ENCODE measurements around the gene CEP126.
"Not testable (repeated sequence)": the region's sequence is repeated elsewhere in the genome, so short reads cannot be mapped to it uniquely, and the experiment has no call there.

Gene CEP126

DNA sequence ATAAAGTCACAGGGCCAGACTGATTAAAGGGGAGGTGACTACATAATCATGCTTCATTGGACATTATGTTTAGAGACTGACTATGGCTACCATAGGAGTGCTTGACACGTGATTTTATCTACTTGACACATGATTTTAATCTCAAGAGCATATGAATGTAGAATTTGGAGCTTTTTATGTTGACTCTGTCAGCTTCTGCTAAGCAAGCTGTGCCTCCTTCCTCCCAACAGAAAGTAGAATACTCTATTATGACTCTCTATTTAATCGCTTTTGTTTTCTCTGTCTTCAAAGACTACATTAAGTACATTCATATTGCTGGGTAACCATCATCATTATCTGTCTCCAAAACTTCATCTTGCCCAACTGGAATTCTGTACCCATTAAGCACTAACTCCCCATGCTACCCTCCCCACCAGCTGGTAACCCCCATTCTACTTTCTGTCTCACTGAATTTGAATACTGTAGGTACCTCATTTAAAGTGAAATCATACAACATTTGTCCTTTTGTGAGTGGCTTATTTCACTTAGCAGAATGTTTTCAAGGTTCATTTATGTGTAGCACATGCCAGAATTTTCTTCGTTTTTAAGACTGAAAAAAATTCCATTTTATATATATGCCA, 26.2 kb downstream of the CEP126 start:
- no peak for DNase-seq

DNA sequence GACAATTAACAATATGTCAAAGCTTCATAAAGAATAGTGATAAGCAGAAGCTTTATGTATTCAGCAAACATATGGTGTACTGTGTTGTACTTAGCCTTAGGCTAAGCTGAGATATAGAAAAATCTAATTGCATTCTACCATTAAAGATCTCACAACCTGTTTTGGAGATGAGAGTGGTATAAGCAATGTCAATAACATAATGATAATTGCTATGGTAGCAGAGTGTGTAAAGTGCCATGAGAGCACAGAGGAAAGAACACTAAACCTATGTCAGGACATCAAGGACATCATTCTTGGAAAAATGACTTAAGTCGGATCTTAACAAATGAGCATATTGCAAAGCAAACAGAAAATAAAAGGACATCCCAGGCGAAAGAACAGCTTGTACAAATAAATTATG, 30.1 kb downstream of the CEP126 start:
- DNase-seq = no peak

DNA sequence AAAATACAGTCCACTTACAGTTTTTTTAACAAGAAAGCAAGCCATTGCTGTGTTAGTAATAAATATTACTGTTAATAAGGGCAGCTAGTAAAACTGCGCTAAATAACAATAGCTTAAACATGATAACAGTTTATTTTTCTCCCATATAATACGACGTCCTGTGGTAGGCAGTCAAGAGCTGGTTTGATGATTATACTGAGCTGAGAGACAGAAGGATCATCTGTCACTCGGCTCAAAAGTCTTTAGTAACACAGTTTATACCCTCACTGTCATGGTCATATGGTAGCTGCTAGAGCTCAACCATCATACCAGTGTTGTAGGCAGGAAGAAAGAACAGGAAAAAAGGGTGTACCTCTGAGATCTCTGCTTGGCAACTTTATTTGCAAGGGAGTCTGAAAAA, 30.6 kb downstream of the CEP126 start:
- no peak for DNase-seq

DNA sequence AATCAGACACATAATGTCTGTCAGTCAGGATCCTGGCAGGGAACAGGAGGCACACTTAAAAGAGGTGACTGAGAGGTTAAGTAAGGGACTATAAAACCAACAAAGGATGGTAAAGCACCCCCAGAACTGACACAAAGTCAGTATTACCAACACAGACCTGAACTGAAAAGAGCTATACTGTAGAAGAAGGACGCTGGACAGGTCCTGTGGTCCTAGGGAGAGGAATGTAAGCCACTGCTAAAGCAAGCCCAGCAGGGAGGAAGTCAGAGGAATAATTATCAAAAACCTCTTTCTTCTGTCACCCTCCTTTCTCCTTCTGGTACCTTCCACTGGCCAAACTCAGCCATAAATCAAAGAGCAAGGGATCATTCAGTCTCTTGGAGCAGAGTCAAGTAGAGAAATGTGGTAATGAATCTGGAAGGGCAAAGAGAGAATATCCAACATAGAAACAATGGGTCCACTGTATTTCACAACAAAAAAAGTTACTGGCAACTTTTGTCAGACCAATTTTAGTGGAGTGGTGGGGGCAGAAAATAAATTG, 34.9 kb downstream of the CEP126 start:
- DNase-seq = no peak

DNA sequence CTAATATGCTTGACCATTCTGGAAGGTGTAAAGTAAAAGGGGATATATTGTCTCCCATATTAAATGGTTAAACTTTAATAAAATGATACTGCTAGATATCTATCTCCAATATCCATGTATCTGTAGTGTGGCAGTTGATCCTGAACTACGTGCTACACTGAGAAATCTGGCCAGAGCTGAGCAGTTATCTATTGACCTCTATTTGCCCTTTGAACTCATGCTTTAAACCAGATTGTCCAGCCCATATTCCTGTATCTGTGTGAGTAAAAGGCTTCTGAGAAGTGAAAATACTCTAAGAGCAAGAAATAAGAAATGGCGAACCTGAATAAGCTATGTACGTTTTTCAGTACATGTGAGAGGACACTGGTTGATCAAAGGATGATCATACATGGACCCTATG, 40.5 kb downstream of the CEP126 start:
- no peak for DNase-seq

DNA sequence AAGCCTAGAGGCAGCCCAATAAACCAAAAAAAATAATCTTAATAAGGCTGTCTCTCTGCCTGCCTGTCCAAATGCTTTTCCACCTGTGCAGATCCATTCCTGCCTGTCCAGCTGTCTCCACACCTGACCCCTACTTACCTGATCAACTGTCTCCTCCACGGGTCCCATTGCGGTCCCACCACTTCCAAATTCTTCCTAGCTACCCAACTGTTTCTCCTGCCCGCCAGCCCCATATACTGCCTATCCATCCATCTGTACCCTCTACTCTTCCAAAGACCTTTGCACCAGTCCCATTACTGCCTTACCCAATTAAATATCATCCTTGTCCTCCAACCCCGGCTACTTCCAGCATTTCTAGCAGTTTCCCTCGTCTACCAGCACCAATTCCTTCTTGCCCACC, 40.9 kb downstream of the CEP126 start:
- DNase-seq = no peak

DNA sequence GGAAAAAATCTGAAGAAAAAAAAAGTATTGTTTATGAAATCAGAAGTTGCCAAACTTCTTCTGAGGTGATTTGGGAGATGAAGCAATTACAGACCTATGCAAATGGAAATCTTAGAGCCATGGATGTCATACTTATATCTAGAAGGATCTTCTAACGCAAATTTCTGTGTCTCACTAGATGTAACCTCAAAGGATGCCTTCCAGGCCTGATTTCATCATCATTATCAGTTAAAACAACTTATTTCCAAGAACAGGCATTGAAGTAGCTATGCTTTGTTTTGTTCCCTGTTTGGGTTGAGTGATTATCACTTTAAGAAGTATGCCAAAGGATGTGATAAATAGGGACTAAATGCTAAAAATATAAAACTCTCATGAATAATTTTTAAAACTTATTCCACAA, 45.4 kb downstream of the CEP126 start:
- no peak for DNase-seq

DNA sequence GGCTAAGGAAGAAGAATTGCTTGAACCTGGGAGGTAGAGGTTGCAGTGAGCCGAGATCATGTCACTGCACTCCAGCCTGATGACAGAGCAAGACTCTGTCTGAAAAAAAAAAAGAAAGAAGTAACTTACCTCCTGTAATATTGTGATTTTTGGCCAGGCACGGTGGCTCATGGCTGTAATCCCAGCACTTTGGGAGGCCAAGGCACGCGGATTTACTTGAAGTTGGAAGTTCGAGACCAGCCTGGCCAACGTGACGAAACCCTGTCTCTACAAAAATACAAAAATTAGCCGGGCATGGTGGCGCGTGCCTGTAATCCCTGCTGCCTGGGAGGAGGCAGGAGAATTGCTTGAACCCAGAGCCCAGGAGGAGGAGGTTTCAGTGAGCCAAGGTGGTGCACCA, 49.4 kb downstream of the CEP126 start:
- not testable (repeated sequence) for DNase-seq

DNA sequence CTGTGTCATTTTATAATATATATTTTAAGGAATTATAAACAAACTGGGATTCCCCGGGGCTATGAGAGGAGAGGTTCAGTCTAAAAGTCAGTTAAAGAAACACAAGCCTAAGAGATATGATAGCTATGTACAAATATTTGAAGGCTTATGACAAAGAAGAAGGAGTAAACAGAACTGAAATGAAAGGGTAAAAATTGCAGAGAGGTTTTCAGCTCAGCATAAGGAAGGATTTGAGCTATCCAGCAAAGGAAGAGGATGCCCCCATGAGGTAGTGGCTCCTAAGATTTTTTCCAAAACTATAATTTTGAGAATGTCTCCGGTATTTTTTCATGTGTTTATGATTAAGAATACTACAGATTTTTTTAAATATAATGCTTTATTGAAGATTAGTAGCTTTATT, 59.4 kb downstream of the CEP126 start:
- no peak for DNase-seq

DNA sequence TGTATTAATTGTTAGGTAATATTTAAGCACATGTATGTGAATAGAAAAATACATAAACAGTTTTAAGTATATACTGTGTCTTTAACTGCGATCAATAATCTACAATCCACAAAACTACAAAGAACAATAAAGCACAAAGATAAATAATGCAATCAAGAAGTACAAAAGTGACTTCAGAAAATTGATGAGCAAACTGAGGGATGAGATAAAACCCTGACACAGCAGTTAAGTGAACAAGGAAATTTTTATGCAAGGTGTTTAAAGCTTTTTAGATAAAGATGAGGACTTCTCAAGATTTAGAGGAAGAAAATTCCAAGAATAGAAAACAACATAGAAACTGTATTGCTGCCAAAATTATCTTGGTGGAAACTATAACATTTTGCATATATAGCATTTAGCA, 60.0 kb downstream of the CEP126 start:
- no peak for DNase-seq

DNA sequence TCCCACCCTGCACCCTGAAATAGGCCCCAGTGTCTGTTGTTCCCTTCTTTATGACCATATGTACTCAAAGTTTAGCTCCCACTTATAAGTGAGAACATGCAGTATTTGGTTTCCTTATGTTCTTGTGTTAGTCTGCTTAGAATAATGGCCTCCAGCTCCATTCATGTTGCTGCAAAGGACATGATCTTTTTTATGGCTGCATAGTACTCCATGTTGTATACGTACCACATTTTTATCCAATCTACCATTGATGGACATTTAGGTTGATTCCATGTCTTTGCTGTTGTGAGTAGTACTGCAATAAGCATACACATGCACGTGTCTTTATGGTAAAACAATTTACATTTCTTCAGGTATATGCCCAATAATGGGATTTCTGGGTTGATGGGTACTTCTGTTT, 60.9 kb downstream of the CEP126 start:
- no peak for DNase-seq

DNA sequence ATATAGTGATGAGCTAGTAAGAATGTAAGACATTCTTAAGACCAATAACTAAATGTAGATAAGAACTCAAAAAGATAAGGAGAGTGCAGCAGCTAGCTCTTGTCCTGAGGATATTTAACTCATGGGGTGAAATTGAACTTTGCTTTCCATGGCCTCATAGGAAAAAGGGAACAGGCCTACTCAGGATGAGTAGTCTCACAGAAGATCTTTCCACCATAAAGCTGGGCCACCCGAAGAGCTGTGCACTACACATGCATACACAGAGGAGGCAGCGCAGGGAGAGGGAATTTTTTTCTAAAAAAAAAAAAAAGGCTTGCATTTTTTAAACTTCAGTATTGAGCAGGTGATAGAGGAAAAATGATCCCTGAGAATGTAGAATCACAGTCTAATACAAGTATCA, 72.6 kb downstream of the CEP126 start:
- DNase-seq = no peak

DNA sequence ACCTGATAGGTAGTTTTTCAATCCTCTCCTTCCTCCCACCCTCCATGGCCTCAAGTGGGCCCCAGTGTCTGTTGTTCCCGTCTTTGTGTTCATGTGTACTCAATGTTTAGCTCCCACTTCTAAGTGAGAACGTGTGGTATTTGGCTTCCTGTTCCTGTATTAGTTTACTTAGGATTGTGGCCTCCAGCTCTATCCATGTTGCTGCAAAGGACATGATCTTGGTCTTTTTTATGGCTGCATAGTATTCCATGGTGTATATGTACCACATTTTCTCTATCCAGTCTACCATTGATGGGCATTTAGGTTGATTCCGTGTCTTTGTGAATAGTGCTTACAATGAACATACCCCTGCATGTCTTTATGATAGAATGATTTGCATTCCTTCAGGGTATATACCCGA, 78.4 kb downstream of the CEP126 start:
- no peak for DNase-seq

DNA sequence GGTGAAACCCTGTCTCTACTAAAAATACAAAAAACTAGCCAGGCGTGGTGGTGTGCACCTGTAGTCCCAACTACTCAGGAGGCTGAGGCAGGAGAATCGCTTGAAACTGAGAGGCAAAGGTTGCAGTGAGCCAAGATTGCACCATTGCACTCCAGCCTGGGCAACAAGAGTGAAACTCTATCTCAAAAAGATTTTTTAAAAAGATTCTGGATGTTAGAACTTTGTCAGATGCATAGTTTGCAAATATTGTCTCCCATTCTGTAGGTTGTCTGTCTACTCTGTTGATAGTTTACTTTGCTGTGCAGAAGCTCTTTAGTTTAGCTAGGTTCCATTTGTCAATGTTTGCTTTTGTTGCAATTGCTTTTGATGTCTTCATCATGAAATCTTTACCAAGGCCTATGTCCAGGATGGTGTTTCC, 79.3 kb downstream of the CEP126 start:
- not testable (repeated sequence) for DNase-seq

DNA sequence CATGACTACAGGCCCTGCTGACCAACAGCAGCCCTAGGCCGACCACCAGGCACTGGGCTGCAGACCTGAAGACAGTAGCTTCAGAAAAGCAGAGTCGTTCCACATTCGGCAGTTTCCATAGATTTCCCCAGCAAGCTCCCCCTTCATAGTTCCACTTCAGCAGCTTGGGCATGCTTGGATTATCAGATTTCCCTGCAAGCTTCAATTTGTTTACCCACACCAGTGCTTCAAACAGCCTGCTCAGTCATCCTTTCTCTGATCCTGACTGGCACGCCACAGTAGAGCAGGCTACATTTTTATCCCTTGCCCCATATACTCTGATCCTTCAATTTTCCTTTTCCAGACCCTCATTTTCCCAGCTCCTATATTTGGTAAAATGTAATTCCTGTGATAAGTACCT, 81.3 kb downstream of the CEP126 start:
- DNase-seq = no peak

DNA sequence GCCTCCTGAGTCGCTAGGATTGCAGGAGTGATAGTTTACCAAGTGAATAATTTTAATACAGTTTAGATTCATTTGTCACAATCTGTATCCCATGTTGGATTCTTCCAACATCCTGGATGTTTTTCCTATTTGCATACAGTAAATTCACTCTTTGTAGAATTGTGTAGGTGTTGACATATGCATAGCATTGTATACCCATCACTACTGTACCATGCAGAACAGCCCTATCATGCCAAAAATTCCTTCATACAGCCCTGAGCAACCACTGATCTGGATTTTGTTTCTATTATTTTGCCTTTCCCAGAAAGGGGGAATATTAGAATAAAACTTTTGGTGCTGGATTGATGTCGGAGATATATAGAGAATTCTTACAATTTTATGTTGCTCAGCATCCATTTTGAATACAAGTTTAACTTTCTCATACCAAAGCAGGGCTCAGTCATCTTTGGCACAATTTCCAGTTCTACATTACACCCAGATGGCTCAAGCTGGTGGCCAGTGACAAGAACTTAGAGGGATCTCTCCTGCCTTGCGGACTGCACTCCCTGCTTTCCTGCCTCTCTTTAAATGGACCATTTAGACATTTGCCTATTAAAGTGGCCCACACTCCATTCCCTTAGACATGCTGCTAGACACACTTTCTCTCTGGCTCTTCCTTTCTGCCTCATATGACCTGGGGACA, 87.0 kb downstream of the CEP126 start:
- no peak for DNase-seq

DNA sequence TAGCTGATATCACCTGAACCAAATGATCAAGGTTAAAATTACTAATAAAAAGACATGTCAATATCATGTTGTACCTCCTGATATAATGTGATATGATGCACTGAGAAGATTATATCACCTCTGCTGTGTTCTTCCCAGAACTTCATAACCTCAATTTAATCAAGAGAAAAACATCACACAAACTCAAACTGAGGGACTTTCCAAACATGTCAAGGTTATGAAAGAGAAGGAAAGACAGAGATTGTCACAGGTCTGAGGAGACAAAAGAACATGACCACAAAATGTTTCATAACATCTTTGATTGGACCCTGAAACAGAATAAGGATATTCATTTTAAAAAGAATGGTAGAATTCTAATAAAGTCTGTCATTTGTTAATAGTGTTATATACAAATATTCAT, 89.4 kb downstream of the CEP126 start:
- no peak for DNase-seq

DNA sequence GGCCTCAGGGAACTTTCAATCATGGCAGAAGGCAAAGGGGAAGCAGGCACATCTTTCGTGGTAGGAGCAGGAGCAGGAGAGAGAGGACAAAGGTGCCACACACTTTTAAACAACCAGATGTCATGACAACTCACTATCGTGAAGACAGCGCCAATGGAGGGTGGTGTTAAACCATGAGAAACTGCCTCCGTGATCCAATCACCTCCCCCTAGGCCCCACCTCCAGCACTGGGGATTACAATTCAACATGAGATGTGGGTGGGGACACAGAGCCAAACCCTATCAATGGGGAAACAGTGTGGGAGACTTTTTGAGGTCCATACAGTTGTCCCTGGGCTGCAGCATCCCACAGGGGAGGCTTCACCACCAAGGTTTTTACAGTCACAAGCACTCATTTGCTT, 90.5 kb downstream of the CEP126 start:
- DNase-seq = no peak

DNA sequence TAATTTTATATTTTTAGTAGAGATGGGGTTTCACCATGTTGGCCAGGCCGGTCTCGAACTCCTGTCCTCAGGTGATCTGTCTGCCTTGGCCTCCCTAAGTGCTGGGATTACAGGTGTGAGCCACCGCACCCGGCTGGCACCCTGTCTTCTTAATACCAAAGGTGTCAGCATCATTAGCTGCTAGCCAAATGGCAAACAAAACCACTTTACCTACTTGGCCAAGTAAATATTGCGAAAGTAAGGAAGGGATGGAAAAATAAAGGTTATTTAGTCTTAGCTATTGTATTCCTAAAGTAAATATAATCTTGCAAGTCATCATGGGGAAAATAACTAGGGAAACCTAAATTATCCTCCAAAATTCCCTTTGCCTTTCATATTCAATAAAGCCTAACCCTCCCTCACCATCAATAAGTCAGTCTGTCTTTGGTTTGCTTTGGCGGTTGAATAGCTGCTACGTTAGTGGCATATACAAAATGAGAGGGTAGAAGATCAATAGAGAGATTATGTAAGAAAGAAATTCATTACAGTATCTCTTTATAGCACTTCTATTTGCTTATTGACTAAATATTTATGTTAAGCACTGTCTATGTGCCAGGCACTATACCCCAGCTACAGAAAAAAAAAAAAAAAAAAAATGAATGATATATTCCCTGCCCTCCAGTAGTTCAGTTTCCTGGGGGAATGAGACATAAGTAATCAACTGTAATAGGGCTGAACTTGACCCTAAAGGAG, 92.2 kb downstream of the CEP126 start:
- no peak for DNase-seq

DNA sequence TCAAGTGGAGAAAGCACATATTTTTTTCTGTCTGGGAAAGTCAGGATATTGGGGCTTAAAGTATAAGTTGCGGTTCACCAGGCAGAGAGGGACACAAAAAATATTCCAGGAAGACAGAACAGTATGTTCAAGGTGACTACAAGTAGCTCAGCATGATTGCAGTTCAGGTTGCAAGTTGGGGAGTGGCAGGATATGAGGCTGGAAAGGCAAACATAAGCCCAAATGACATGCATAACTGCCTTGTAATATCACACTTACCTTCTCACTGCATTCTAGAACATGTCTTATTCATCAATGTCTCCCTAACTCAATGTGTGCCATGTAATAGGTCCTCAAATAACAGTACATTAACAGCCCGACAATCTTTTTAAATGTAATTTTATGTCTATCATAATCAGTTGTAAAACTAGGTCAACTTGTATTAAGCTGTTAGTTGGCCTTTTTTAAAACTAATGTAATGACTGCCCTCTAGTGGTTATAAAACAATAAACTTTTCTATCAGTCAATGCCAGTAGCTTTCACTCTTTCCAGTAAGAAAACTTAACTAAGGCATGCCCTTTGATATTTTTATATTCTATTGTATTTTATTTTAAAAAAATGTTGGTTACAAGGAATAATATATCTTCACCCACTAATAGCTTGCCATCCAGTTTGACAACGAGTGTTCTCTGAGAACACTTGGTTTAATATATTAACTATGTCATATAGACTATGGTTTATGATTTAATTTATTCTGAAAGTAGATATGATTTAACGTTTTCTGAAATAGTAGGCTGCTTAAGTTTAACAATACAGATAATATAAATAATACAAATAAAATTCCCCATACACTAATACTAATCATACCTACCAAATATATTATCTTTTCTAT, 93.0 kb downstream of the CEP126 start:
- peak; percentile 19 for DNase-seq

DNA sequence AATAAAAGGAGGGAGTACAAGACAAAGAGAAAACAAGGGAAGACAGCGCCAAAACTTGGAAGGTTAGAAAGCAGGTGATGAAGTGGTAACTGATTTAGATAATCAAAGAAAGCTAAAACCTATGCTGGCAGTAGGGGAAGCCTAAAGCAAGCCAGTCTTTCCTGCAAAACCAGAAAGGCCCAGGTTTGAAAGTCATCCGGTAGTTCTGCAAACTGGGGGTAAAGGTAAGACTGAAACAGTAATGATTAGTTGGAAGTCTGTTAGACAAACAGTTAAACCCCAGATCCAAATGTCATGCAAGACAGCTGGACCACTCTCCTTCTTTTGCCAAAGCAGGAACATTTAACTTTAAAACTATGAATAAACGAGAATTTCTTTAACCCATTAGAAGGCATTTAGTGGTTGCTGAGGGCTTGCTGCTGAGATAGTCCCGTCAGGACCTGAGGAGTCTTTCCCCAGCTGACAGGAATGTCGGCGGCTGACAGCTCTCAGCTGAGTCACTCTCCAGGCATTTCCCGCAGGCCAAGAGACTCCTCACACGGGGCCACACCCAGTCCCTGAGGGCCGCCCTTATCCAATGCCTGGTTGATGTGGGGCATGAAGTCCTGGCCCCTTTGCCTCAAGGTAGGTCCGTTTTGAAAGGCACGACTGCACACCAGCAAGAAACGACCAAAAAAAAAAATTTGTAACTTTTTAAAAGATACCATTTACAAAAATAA, 96.1 kb downstream of the CEP126 start:
- DNase-seq = no peak

DNA sequence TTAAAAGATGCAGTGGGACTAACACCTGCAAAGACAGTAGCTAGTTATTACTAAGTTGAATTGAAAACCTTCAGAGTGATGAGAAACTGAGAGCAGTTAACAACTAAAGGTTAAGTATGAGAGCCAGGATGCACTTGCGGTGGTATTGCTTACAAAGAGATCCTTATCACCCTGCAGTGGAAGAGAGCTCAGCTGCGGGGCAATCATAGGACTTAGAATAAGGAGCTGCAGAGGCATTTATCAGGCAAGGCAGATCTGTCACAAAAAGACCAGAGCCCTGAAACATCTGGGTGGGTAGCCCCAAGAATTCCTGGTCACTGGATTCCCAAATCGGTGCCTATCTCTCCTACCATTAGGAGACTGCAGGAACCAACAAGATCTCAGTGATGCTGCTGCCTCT, 98.1 kb downstream of the CEP126 start:
- no peak for DNase-seq
